ENCODE measurements around the gene CFP.

CFP gene

DNA sequence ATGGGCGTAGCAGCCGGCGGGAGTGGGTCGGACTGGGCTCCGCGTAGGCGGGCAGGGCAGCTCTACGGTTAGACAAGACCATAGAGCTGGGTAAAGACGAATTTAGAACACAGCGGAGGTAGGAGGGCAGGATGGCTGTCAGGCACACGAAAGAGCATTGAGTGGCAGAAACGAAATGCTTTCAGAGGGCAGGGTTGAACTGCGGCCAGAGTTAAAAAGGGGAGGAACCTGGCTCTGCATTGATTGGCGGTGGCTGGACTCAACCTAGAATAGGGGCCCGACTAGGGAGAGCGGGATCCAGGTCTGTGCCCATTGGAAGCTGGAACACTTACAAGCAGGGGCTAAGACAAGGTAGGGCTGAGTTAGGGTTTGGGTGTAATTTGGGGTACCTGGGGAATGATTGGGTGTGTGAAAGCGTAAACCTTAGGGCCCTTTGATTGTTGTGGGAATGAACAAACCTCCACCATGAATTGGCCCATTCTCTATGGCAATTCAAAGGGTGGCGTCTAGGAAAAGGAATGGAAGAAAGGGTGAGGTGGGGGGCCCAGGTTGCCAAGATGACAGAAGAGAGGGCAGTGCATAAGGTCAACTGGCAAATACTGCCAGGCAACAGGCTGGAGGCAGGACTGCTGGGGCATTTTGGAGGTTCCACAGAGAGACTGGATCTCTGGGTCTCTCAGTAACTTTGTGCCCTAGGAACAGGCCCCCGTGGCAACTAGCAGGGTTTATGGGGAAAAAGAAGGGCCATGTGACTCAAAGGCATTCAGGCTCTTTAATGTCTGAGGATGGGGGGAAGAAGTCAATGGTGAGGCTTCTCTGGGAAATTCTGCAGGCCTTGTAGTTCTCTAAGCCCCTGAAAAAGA is 21.5 kb upstream of the CFP start:
- Histone ChIP-seq H3K79me2 (ENCODE audit: control insufficient read depth, insufficient read depth, low read length, unreplicated experiment) (peaks cover 33% of the 10 kb centered on the region), H2AFZ (ENCODE audit: low read length, unreplicated experiment) (no peak overlapping the region), H3K27me3 (ENCODE audit: insufficient read depth, low read length) (no peaks in the 10 kb centered on the region), H3K27ac (ENCODE audit: low read depth, low read length) (peak overlapping the region; percentile 46), H3K36me3 (ENCODE audit: insufficient read depth, low read length) (peaks cover 14% of the 10 kb centered on the region; the same call in 1 of the 2 replicates), H3K4me1 (ENCODE audit: control insufficient read depth, insufficient read depth, low read length, unreplicated experiment) (peaks cover 8% of the 10 kb centered on the region), H3K4me3 (ENCODE audit: low read depth, low read length) (peak overlapping the region; percentile 70)

DNA sequence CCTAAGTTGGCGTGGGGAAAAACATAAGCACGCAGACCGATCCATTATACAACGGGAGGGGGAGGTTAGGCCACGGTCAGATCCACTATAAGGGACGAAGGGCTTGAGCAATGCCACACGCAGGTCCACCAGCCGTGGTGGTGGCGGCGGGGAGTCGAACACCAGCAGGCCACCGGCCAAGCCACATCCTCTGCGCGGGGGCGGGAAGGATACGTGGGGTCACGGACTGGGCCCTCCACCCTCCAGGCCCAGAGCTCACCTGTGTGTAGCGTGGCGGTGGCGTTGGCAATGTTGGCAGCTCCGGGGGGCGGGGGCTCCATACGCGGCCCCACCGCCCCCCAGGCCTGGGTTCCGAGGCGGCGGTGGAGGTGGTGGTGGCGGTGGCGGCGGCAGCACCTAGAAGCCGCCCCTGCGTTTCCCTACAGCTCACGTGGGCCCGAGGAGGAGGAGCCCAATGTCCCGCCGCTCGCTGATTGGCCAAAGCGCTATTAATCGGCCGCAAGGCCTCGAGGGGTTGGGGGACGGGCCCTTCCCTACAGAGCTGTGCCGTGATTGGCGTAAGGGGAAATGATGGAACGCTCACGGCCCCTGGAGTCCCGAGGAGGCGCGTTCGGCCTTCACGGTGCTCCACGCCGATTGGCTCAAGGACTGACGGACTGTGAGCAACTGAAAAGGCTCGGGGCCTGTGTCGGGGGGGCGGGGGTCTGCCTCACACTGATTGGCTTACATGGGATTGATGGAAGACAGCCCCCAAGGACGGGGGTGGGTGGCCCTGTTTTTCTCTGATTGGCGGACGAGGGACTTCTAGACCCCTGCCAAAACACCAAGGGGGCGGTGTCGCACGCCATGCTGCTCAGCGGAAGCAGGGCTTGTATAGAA is 20.7 kb upstream of the CFP start, which contains the start of gene ELK1:
ELK1 (minus strand) TSS at position 400 of the 879 bp plus-strand sequence. CDS start 9,122 bp downstream, outside the sequence.
- no peak within 1 kb of the TSS for H2AFZ ChIP-seq (ENCODE audit: low read length, unreplicated experiment)
- peak within 1 kb of the TSS; percentile 93 for H3K4me3 ChIP-seq (ENCODE audit: low read depth, low read length)
- H3K36me3 ChIP-seq (ENCODE audit: insufficient read depth, low read length), result 0 out of 2 replicates have a peak, but pooled peaks cover 10% of the 10 kb centered on the region
- H3K27ac ChIP-seq (ENCODE audit: low read depth, low read length), result peak within 1 kb of the TSS; percentile 82
- H3K79me2 ChIP-seq (ENCODE audit: control insufficient read depth, insufficient read depth, low read length, unreplicated experiment), result peaks cover 39% of the 10 kb centered on the region
- H3K27me3 ChIP-seq (ENCODE audit: insufficient read depth, low read length), result no peaks in the 10 kb centered on the region
- H3K4me1 ChIP-seq (ENCODE audit: control insufficient read depth, insufficient read depth, low read length, unreplicated experiment), result peaks cover 8% of the 10 kb centered on the region

DNA sequence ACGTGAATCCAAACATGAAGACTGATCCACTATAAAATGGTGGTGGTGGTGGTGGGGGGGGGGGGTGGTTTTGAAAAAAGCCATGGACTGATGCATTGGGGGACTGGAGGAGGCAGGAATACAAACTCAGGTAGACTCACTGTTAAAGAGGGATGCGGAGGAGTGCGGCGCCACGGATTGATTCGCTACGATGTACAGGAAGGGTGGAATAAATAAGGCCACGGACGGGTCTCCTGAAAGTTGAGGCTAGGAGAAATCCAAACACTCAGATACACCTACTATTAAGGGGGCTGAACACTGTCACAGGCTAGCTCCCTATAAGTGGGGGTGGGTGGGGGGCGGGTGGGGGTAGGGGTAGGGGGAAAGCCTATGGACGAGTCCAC is 20.0 kb upstream of the CFP start:
- peak overlapping the region; percentile 93 for H3K4me3 ChIP-seq (ENCODE audit: low read depth, low read length)
- H3K79me2 ChIP-seq (ENCODE audit: control insufficient read depth, insufficient read depth, low read length, unreplicated experiment), result peaks cover 41% of the 10 kb centered on the region
- peaks cover 8% of the 10 kb centered on the region for H3K4me1 ChIP-seq (ENCODE audit: control insufficient read depth, insufficient read depth, low read length, unreplicated experiment)
- no peaks in the 10 kb centered on the region for H3K27me3 ChIP-seq (ENCODE audit: insufficient read depth, low read length)
- peak overlapping the region; percentile 32; the same call in 1 of the 2 replicates for H3K27ac ChIP-seq (ENCODE audit: low read depth, low read length)
- H2AFZ ChIP-seq (ENCODE audit: low read length, unreplicated experiment), result no peak overlapping the region
- H3K36me3 ChIP-seq (ENCODE audit: insufficient read depth, low read length), result 0 out of 2 replicates have a peak, but pooled peaks cover 10% of the 10 kb centered on the region

DNA sequence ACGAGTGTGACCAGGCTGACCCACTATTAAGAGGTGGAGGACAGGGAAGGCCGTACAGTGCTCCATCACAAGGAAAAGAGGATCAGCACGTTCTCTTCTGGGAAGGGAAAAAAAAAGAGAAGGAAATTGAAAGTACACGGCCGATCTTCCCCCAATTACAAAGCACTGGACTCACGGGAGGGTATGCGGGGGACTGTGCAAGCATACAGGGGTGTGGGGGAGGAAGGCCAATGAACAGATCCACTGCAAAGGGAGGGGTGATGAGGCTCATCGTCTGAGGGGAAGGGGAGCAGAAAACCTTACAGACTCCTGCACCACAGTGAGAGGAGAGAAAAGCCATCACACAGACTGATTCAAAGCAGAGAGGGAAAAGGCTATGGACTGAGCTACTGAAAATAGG is 19.5 kb upstream of the CFP start:
- Histone ChIP-seq H3K27me3 (ENCODE audit: insufficient read depth, low read length) (no peaks in the 10 kb centered on the region), H2AFZ (ENCODE audit: low read length, unreplicated experiment) (no peak overlapping the region), H3K36me3 (ENCODE audit: insufficient read depth, low read length) (0 out of 2 replicates have a peak, but pooled peaks cover 11% of the 10 kb centered on the region), H3K27ac (ENCODE audit: low read depth, low read length) (peak overlapping the region; percentile 32), H3K4me1 (ENCODE audit: control insufficient read depth, insufficient read depth, low read length, unreplicated experiment) (peaks cover 8% of the 10 kb centered on the region), H3K79me2 (ENCODE audit: control insufficient read depth, insufficient read depth, low read length, unreplicated experiment) (peaks cover 44% of the 10 kb centered on the region), H3K4me3 (ENCODE audit: low read depth, low read length) (peak overlapping the region; percentile 93)

DNA sequence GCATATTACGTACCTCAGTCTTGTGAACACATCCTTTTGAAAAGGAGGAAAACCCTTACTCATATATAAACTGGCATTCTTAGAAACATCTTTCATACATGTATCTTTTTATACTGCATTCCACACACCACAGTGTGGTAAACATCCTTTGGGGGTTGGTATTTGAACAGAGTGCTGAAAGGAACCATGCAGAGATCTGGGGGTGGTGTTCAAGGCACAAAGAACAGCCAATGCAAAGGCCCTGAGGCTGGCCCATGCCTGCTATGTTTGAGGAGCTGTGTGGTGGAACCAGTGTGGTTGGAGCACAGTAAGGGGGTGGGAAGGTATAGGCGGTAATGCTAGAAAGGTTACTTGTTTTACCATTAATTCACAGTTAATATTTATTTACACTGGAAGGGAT is 18.6 kb upstream of the CFP start:
- no peak overlapping the region for H3K27ac ChIP-seq (ENCODE audit: low read depth, low read length)

DNA sequence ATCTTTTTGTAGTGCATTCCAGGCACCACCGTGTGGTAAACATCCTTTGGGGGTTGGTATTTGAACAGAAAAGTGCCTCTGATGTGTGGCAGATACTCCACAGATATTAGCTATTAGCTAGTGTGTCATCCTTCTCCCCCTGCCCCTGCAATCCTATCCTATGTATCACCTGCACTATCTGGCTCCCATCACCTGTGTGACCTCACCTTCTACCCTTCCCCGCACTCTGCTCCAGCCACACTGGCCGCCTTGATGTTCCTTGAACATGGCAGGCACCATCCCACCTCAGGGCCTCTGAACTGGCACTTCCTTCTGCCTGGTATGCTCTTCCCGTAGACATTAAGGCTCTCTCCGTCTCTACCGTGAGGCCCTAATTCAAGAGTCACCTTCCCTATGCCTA is 16.9 kb upstream of the CFP start:
- Histone ChIP-seq H3K27me3 (ENCODE audit: insufficient read depth, low read length) (no peaks in the 10 kb centered on the region), H2AFZ (ENCODE audit: low read length, unreplicated experiment) (no peak overlapping the region), H3K27ac (ENCODE audit: low read depth, low read length) (no peak overlapping the region), H3K36me3 (ENCODE audit: insufficient read depth, low read length) (peaks cover 15% of the 10 kb centered on the region; the same call in 1 of the 2 replicates), H3K4me1 (ENCODE audit: control insufficient read depth, insufficient read depth, low read length, unreplicated experiment) (peaks cover 8% of the 10 kb centered on the region), H3K4me3 (ENCODE audit: low read depth, low read length) (no peak overlapping the region), H3K79me2 (ENCODE audit: control insufficient read depth, insufficient read depth, low read length, unreplicated experiment) (peaks cover 50% of the 10 kb centered on the region)

More for the DNA sequence above, 18.6 kb upstream of the CFP start:
- Histone ChIP-seq H3K4me3 (ENCODE audit: low read depth, low read length) (peak overlapping the region; percentile 93), H3K27me3 (ENCODE audit: insufficient read depth, low read length) (no peaks in the 10 kb centered on the region), H3K79me2 (ENCODE audit: control insufficient read depth, insufficient read depth, low read length, unreplicated experiment) (peaks cover 50% of the 10 kb centered on the region), H3K36me3 (ENCODE audit: insufficient read depth, low read length) (0 out of 2 replicates have a peak, but pooled peaks cover 12% of the 10 kb centered on the region), H2AFZ (ENCODE audit: low read length, unreplicated experiment) (no peak overlapping the region), H3K4me1 (ENCODE audit: control insufficient read depth, insufficient read depth, low read length, unreplicated experiment) (peaks cover 8% of the 10 kb centered on the region)

DNA sequence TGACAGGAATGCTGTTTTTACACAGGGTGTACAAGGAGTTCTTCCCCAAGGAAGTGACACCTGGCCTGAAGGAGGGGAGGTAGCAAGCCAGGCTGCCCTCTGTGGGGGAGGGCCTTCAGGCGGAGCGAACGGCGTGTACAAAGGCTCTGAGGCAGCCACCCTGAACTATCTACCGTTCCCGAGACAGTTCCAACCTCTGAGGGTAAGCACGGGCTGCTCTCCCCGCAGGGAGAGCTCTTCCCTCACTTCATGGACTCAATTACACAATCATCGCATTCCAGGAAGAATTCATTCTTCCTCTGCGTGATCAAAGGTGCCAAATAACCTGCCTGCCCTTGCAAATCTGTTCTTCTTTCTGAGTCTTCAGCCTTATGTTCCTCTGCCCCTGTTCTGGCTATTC is 15.8 kb upstream of the CFP start:
- Histone ChIP-seq H3K27ac (ENCODE audit: low read depth, low read length) (no peak overlapping the region), H3K4me1 (ENCODE audit: control insufficient read depth, insufficient read depth, low read length, unreplicated experiment) (peaks cover 8% of the 10 kb centered on the region), H3K4me3 (ENCODE audit: low read depth, low read length) (no peak overlapping the region), H3K27me3 (ENCODE audit: insufficient read depth, low read length) (no peaks in the 10 kb centered on the region), H3K36me3 (ENCODE audit: insufficient read depth, low read length) (peaks cover 25% of the 10 kb centered on the region), H2AFZ (ENCODE audit: low read length, unreplicated experiment) (no peak overlapping the region), H3K79me2 (ENCODE audit: control insufficient read depth, insufficient read depth, low read length, unreplicated experiment) (peaks cover 50% of the 10 kb centered on the region)

DNA sequence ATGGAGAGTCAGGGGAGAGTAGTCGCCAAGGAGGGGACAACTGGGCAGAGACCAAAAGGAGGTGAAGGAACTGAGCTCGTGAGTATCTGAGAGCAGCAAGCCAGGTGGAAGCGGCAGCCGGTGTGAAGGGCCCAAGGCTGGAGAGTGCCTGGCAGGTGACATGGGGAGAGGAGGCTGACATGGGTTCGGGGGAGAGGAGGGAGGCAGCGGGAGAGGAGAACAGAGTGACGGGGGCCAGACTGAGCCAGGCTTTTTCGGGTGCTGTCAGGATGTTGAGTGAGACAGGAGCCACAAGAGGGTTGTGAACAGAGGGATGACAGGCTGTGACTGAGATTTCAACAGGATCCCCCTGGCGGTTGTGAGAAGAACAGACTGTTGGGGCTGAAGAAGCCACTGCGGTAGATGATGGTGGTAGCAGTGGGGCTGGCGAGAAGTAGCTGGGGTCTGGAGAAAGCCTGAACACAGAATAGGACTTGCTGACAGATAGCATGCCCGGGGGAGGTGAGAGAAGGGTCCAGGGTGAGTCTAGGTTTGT is 14.9 kb upstream of the CFP start:
- no peaks in the 10 kb centered on the region for H3K27me3 ChIP-seq (ENCODE audit: insufficient read depth, low read length)
- H3K4me1 ChIP-seq (ENCODE audit: control insufficient read depth, insufficient read depth, low read length, unreplicated experiment), result peaks cover 8% of the 10 kb centered on the region
- H3K36me3 ChIP-seq (ENCODE audit: insufficient read depth, low read length), result peaks cover 33% of the 10 kb centered on the region
- H2AFZ ChIP-seq (ENCODE audit: low read length, unreplicated experiment), result no peak overlapping the region
- H3K27ac ChIP-seq (ENCODE audit: low read depth, low read length), result no peak overlapping the region
- peaks cover 45% of the 10 kb centered on the region for H3K79me2 ChIP-seq (ENCODE audit: control insufficient read depth, insufficient read depth, low read length, unreplicated experiment)
- no peak overlapping the region for H3K4me3 ChIP-seq (ENCODE audit: low read depth, low read length)

DNA sequence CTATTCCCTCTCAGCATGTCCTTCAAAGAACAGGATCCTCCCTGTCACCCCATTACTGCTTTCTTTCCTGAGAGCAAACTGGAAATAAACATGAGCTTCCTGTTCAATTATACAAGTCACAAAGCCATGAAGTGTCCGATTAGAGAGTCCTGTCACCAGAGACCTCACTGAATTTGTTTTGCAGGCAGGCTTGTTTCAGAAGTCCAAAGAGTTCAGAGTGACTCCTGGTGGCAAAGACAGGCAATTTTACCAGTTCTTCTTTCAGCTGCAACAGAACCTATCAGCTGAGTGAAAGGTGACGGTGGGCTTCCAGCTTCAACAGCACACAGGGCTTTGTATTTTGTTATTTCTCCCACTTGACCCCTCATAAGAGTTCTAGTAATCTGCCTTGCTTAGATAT is 14.2 kb upstream of the CFP start:
- no peak overlapping the region for H2AFZ ChIP-seq (ENCODE audit: low read length, unreplicated experiment)
- peaks cover 35% of the 10 kb centered on the region for H3K36me3 ChIP-seq (ENCODE audit: insufficient read depth, low read length)
- H3K79me2 ChIP-seq (ENCODE audit: control insufficient read depth, insufficient read depth, low read length, unreplicated experiment), result peaks cover 38% of the 10 kb centered on the region
- no peaks in the 10 kb centered on the region for H3K27me3 ChIP-seq (ENCODE audit: insufficient read depth, low read length)
- no peak overlapping the region for H3K27ac ChIP-seq (ENCODE audit: low read depth, low read length)
- peaks cover 8% of the 10 kb centered on the region for H3K4me1 ChIP-seq (ENCODE audit: control insufficient read depth, insufficient read depth, low read length, unreplicated experiment)
- H3K4me3 ChIP-seq (ENCODE audit: low read depth, low read length), result no peak overlapping the region

DNA sequence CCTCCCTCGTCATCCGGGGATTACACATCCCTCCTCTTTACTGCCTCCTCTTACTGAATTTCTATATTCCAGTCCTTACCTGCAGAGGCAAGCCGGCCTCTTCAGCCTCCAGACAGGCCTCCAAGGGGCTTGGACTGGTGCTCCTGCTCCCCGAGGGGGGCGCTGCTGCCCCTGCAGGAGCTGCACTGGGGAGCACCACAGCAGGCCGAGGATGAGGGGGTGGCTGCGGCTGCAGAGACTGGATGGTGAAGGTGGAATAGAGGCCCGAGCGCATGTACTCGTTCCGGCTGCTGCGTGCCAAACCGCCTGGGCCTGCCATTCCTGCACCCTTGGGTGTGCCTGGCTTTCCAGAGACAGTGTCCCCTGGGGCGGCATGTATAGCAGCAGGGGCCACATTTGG is 9.1 kb upstream of the CFP start:
- H3K36me3 ChIP-seq (ENCODE audit: insufficient read depth, low read length), result peaks cover 30% of the 10 kb centered on the region

More for the DNA sequence above, 9.1 kb upstream of the CFP start:
- Histone ChIP-seq H3K4me1 (ENCODE audit: control insufficient read depth, insufficient read depth, low read length, unreplicated experiment) (no peaks in the 10 kb centered on the region), H3K27ac (ENCODE audit: low read depth, low read length) (no peak overlapping the region), H3K79me2 (ENCODE audit: control insufficient read depth, insufficient read depth, low read length, unreplicated experiment) (peaks cover 2% of the 10 kb centered on the region), H2AFZ (ENCODE audit: low read length, unreplicated experiment) (no peak overlapping the region), H3K27me3 (ENCODE audit: insufficient read depth, low read length) (no peaks in the 10 kb centered on the region), H3K4me3 (ENCODE audit: low read depth, low read length) (no peak overlapping the region)
